ENCODE results near the gene TBC1D2B.
"Not testable (repeated sequence)": the region's sequence is repeated elsewhere in the genome, so short reads cannot be mapped to it uniquely, and the experiment has no call there.

Gene TBC1D2B

DNA sequence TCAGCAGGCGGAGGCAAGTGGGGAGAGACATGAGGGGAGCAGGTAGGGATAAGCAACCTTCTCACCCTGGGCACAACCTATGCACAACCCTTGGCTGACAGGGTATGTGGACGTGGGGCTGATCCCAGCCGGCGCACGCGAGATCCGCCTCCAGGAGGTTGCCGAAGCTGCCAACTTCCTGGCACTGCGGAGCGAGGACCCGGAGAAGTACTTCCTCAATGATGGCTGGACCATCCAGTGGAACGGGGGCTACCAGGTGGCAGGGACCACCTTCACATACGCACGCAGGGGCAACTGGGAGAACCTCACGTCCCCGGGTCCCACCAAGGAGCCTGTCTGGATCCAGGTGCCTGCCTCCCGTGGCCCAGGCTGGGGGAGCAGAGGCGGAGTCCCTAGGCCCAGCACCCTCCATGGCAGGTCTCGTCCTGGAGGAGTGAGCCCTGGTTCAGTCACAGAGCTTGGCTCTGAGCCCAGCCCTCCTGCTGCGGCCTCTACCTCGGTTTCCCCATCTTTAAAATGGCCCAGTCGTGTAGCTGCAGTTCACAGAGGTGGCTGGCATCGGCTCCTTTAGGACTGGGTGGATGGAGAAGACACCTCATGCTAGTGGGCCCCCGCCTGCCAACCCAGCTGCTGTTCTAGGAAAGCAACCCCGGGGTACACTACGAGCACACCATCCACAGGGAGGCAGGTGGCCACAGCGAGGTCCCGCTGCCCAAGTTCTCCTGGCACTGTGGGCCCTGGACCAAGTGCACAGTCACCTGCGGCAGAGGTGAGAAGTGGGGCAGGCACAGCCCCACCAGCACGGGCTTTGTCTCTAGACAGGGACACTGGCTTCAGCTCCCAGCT, 96.0 kb downstream of the TBC1D2B start:
- no peak for TF ChIP-seq CTCF (IDR thresholded peaks at IDR 0.05; ENCODE audit: low read depth, low read length)
- H3K4me3 ChIP-seq (ENCODE audit: low read depth, low read length) = no peak overlapping the region

GRCh38 chr15:77980674-77981073, 96.8 kb downstream of the TBC1D2B start:
- H3K4me3 ChIP-seq (ENCODE audit: low read depth, low read length) = not testable (repeated sequence)

GRCh38 chr15:77980098-77980497, 97.4 kb downstream of the TBC1D2B start:
- H3K4me3 ChIP-seq (ENCODE audit: low read depth, low read length) = no peak overlapping the region
- no peak for TF ChIP-seq CTCF (IDR thresholded peaks at IDR 0.05; ENCODE audit: low read depth, low read length)

DNA sequence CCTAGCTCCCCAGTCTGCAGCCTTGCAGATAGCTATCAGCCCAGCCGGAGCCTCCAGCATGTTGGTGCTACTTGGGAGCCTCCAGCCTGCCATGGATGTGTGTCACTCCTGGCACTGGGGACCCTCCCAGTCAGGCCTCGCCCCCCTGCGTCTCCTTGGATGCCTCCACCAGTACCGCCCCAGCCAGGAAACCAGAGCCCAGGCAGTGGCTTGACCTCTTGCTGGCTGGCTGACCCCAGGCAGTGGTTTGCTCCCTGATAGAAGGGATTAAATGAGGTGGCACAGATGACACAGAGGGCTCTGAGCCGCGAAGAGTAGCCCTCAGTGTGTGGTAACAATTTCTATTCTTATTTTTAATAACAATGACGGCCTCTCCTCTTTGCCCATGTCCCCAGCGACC, 98.4 kb downstream of the TBC1D2B start:
- not testable (repeated sequence) for H3K4me3 ChIP-seq (ENCODE audit: low read depth, low read length)

DNA sequence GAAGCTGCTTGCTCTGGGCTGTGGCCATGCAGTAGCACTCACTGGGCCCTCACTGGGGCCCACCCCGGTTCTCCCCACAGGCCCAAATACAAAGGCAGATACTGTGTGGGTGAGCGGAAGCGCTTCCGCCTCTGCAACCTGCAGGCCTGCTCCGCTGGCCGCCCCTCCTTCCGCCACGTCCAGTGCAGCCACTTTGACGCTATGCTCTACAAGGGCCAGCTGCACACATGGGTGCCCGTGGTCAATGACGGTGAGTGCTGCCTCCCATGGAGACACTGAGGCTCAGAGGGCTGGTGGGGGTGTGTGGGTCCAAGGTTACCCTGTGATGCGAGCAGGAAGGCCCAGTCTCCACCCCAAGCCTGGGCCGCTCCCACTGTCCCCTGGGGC, 98.8 kb downstream of the TBC1D2B start:
- not testable (repeated sequence) for H3K4me3 ChIP-seq (ENCODE audit: low read depth, low read length)

DNA sequence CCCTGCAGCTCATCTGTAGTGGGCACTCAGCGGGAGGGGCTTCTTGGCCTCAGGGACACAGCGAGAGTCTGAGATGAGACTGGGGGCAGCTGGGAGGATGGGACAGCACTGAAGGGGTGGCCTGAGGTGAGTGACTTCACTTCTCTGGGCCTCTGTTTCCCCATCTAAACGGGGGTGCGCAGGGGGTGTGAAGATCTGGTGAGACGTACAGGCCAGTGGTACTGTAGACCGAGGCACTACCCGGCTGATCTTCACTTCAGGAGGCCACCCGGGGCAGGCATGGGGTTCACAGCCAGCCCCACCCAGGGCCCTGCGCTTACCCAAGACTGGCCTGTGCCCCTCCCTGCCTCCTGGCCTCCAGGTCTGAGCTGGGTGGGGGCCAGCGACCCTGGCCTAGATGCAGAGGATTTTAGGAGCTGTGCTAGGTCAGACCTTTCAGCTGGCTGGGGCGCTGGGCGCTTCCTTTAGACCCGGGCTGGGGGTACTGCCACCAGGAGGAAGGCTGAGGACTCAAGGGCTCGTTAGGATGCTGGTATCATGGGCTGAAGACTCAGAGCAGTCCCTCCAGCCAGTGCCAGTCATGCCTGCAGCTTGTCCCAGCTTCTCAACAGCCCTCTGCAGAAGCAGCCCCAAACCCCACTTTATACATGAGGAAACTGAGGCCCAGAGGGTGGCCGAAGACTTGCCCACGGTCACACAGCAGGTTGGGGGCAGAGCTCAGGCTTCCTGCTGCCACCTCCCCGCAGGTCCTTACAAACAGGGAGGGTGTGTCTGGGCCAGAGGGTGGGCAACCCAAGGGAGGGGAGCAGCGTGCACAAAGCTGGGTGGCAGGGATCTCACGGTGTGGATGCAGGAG, 99.4 kb downstream of the TBC1D2B start:
- not testable (repeated sequence) for H3K4me3 ChIP-seq (ENCODE audit: low read depth, low read length)

GRCh38 chr15:77976760-77977525, 100.6 kb downstream of the TBC1D2B start:
- not testable (repeated sequence) for H3K4me3 ChIP-seq (ENCODE audit: low read depth, low read length)

- H3K4me3 ChIP-seq (ENCODE audit: low read depth, low read length) = not testable (repeated sequence)
Measured at GRCh38 chr15:77976095-77976450, 101.4 kb downstream of the TBC1D2B start.

GRCh38 chr15:77975332-77976094, 102.0 kb downstream of the TBC1D2B start:
- TF ChIP-seq CTCF (IDR thresholded peaks at IDR 0.05; ENCODE audit: low read depth, low read length) = no peak
- H3K4me3 ChIP-seq (ENCODE audit: low read depth, low read length) = no peak overlapping the region
